ENCODE measurements around the gene RCN2.

Gene RCN2

GRCh38 chr15:76974456-76975036, 43.0 kb downstream of the RCN2 start:
- DNase-seq, result peak; percentile 22
- no peak for ATAC-seq

DNA sequence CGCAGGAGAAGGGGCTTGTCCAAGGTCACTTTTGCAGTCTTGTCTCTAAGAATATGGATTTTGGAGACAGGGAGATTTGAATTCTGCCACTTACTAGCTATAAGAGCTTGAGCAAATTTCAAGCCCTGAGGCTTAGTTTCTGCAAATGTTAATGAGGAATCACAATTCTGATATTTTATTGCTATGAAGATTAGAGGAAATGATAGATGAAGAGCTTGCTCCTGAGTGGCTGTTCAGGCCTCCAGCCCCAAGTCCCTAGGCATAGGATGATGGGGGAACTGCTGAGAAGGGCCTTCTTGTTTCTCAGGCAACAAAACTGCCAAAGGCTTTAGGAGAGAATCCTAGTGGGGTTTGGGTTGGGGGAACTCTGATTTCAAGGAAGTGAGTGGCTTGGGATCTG, 44.6 kb downstream of the RCN2 start:
- DNase-seq (no peak), ATAC-seq (no peak)

DNA sequence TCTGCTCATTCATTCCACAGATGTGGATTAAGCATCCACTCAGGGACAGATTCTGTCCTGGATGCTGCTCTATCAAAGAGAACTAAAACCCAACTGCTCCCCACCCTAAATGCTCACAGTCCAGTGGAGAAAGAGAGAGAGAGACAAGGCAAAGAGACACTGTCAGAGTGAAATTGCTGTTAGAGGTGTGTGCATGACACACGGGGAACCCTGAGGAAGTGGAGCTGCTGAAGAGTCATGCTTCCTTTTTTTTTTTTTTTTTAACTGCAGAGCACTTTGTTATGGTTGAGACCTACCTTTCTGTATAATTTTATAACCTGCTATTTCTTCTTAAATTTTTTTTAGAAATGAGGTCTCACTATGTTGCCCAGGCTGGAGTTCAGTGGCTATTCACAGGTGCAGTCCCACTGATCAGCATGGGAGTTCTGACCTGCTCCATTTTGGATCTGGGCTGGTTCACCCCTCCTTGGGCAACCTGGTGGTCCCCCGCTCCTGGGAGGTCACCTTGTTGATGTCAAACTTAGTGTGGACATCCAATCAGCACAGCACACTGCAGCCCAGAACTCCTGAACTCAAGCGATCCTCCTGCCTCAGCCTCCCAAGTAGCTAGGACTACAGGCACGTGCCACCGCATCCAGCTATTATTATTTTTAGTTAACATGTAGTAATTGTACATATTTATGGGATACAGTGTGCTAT, 45.2 kb downstream of the RCN2 start:
- peak; percentile 78 for ATAC-seq
- DNase-seq, result no peak

DNA sequence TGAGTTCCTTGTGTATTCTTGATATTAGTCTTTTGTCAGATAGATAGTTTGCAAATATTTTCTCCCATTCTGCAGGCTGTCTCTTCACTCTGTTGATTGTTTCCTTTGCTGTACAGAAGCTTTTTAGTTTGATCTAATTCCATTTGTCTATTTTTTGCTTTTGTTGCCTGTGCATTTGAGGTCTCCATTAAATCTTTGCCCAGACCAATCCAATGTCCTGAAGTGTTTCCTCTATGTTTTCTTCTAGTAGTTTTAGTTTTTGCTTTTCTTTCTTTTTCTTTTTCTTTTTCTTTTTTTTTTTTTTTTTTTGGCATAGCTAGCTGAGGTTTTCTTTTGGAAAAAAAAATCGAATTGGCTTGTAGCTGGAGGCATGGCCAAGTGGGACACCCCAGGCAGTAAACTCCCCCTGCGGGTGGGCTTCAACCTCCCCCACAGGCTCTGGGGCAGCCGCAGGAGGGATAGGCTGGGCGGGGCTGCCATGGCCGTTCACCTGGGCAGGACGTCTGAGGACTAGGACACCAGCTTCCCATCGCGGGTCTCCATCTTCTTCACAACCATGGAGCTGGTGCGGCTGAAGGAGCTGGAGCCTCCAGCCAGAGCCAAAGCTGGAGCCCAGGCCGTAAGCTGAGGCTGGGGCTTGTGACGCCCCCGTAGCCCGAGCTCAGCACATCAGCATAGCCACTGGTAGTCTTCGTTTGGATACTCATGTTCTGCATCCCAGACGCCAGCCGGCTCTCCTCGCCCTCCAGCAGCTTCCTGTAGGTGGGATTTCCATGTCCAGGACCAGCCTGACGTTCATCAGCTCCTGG, 47.2 kb downstream of the RCN2 start:
- ATAC-seq (no peak), DNase-seq (no peak)

DNA sequence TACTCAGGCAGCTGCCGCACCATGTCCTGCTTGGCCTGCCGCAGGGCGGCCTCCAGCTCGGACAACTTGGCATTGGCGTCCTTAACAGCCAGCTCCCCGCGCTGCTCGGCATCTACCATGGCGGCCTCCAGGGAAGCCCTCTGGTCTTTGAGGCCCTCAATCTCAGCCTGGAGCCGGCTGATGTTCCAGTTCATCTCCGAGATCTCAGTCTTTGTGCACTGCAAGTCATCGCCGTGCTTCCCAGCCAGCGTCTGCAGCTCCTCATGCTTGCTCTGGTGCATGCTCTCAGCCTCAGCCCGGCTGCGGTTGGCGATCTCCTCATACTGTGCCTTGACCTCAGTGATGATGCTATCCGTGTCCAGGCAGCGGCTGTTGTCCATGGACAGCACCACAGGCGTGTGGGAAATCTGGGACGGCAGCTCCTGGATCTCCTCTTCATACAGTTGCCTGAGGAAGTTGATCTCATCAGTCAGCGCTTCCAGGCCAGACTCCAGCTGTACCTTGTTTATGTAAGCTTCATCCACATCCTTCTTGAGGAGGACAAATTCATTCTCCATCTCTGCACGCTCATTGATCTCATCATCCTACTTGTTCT, 47.9 kb downstream of the RCN2 start:
- no peak for DNase-seq

GRCh38 chr15:76979996-76980520, 48.5 kb downstream of the RCN2 start:
- no peak for ATAC-seq
- DNase-seq, result no peak

More for the DNA sequence above, 47.9 kb downstream of the RCN2 start:
- no peak for ATAC-seq

GRCh38 chr15:76982356-76982755, 50.8 kb downstream of the RCN2 start:
- ATAC-seq (no peak), DNase-seq (no peak)

DNA sequence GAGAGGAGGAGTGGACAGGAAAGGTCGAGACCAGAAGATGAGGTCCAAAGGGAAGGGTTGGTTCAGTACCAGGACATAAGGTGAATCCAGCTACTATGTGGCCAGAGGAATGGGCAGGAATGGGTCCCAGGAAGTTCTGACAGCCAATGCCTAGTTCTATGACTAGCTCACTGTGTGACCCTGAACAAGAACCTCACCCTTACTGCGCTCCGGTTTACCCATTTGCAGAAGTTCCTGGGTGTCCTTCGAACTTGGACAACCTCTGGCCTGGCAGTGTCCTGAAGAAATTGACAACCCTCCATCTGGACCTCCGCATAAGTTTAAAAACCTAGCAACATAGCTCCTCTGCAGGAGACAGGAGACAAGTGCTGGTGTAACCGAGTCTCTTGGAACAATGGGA, 51.2 kb downstream of the RCN2 start:
- DNase-seq (no peak), ATAC-seq (no peak)

DNA sequence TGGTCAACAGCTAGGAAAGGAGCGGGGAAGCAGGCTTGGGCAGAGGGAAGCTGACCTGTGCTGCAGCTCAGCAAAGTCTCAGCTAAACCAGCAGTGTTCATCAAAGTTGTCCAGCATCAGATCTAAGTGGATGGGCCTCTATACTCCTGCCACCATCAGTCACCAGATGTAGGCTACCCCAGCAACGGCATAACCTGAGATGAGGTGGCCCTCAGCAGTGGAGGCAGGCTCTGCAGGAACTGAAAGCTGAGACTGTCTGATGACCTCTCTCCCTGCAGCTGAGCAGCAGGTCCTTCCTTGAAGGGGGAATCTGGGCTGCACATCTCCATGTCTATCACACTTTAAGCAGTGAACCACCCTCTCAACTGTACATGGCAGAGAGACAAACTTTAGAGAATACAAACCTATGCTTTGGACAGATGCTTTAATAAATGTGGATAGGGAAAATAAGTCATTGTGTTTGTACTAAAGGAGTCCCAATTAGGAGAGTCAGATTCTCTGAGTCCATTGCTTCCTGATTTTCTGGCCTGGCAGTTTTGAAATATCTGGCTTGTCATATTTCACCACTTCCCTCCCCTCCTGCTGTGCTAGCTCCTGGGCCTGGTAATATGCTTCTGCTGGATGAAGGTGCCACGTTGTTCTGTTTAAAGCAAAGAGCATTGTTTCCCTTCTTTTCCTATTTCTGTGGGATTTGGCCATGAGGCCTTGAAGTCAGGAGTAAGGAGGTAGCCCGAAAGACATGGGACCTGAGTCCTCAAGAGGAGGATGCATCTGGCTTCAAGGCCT, 52.2 kb downstream of the RCN2 start:
- no peak for DNase-seq

GRCh38 chr15:76986743-76987142, 55.2 kb downstream of the RCN2 start:
- DNase-seq (no peak), ATAC-seq (no peak)

More for the DNA sequence above, 52.2 kb downstream of the RCN2 start:
- no peak for ATAC-seq

DNA sequence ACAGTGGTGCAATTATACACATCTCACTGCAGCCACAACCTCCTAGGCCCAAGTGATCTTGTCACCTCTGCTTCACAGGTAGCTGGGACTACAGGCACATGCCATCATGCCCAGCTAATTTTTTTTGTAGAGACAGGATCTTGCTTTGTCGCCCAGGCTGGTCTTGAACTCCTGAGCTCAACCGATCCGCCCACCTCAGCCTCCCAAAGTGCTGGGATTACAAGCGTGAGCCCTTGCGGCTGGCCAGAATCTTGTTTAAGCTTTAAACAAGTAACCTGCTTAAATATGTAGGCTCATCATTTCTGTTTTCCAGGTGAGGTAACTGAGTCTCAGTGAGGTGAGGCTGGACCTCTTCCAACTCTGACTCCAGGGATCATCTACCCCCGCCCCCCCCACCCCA, 55.7 kb downstream of the RCN2 start:
- ATAC-seq, result no peak
- no peak for DNase-seq

DNA sequence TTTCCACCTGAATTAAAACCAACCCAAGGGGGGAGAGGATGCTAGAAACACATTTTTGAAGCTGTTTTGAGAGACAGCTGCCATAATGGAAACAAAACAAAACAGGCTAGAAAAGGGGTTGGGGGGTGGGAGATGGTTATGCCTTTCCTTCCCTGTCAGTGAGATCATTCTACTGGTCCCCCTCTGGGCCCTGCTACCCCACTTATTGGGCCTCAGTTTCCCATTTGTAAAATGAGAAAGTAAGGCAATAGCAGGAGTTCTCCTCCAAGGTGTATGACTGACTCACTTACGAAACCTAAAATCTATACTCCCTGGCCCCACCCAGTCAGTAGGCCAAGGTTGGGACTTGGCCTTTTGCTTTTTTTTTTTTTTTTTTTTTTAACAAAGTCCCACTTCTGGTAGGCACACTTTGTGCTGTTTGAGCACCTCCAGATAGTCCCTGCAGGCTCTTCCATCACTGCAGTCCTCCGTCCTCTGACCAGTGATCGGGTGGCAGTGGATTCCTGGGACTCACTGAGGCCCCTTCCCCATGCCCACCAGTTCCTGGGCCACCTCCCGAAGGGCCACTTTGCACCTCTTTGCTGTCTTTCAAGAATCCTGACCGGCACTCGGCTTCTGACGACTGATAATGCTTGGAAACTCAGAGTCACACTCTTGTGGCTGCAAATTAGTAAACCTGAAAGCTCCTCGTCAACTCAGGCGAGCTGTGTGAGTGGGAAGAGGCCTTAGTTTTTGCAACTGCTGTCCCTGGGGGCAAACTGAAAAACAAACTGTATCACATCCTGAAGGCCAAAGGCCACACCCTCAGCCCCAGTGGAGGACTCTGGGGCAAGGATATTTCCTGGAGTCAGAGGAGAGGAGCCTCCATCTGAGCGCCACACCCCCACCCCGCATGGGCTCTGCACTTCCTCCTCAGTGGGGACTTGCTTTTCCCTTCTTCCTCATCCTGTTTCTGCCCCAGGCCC, 56.6 kb downstream of the RCN2 start:
- DNase-seq (peak; percentile 75), ATAC-seq (peak; percentile 91)

- DNase-seq (no peak), ATAC-seq (no peak)
Measured at GRCh38 chr15:76988867-76989780, 57.6 kb downstream of the RCN2 start.

DNA sequence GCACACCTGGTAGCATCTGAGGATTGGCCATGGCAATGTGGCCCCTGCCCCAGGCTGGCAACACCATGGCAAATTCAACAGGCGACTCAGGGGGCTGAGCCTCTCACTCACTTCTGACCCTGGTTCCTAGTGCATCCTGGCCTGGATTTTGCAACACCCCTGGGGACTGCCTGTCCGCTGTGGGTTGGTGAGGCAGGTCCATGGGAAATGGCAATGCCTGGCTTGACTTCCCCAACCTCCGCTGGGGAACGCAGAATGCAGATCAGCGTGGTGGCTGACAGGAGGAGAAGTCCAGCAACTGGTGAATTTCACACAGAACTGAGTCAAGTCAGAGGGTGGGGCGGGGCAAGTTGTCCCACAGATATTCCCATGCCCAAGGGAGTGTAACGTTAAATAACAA, 59.5 kb downstream of the RCN2 start:
- DNase-seq (no peak), ATAC-seq (no peak)

DNA sequence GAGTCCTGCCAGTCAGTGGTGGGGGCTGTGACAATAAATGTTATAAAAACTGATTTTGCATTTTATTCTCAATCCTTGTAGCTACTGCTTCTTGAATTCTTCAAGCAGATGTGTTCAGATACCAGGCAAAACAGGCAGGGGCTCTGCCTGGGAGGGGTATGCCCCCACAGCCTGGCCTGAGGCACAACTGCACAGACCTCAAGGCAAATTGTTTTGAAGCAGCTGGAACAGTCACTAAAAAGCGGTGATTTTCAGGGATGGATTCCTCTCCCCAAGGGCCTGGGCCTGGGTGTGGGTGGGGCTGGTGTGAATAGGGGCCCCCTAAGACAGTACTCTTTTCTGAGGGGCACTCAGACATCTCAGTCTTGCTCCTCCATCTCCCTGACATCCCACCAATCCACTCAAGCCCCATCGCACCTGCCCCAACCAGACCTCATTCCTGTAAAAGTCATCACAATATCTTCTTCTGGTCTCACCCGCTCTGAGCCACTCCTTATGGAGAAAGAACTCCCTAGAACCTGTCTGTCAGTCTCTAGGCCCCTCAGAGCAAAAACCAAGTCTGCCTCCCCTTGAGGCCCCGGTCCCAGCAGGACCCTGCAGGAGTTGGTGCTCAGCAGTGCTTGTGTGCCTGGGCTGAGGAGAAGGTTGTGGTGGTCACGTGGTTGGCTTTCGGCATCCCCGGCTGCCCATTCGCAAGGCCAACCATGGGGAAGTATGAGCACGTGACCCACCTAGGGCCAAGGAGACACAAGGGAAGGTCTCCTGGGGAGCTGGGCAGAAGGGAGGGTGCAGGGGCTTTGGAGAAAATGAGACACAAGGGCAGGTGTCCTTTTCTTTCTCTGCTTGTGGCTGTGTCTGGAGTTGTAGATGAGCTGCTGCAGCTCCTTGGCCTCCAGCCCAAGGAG, 60.4 kb downstream of the RCN2 start:
- DNase-seq, result no peak
- no peak for ATAC-seq

DNA sequence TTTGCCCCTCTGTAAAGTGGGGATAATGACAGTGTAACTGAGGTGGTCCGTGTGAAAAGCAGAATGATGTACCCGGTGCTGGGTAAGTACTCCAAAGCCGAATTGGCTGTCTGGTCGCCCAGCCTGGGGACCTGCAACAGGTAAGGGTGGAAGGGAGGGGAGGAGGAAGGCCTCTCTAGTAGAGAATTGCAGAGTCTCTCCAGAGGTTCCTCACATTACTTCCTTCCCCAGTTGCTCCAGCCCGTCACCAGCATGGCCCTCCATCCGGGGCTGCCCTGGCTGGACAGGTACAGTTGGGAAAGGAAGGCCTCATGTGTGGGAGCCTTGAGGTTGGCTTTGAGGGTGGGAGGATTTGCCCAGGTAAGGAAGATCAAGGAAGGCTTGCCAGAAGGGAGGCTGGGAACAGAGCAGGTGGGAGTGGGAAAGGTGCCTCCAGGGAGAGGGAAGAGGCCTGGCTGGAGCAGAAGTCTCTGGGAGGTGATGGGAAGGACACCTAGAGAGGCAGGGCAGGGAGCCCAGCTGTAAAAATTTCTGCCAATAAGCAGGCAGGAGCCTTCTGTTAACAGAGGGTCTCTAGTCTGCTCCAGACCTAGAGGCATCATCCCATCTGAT, 61.7 kb downstream of the RCN2 start:
- ATAC-seq, result no peak
- no peak for DNase-seq

GRCh38 chr15:76994001-76994400, 62.5 kb downstream of the RCN2 start:
- DNase-seq (peak; percentile 77), ATAC-seq (peak; percentile 60)

DNA sequence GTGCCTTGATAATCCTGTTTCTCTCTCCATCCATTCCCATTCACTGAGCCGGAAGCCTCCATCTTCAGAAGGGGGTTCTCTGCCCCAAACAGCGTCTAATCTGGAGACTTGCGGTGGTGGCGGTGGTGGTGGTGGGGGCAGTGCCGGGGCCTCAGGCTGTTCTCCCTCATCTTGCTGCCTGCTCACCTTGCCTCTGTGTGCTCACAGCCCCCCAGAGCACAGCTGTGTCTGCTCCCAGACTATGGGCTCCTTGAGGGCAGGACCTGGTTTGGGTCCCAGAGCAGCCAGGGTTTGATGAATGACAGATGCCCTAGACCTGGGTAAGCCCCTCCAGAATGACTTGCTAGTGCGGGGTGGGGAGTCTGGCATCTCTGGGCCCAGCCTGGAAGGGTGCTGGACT, 62.9 kb downstream of the RCN2 start:
- peak; percentile 11 for ATAC-seq
- no peak for DNase-seq

All from stimulated activated naive CD8-positive, alpha-beta T cell treated with anti-CD3 and anti-CD28 coated beads, Interleukin-15, Interleukin-2, amounts not matched to agents 100 U/mL and 50 U/mL, for 24 hours (primary cell).